Testis (tissue), 2 donors: ENCODE data around the gene IL1RAPL1.

Experiments
- CTCF ChIP-seq, 3 experiments: fragments of 450-650 bp in 2 of 3; fragments of 200-600 bp in 1 of 3; sonication (generic) in 1 of 3; IDR thresholded peaks; one replicate each; pipeline ENCODE4 v1.5.1; 2016 to 2019; ENCODE audit warnings: antibody characterized with exemption in 3 of 3, mild to moderate bottlenecking in 2 of 3, moderate library complexity in 1 of 3
- POLR2A ChIP-seq: fragments of 450-650 bp; IDR thresholded peaks from one replicate; pipeline ENCODE4 v1.6.1; 2017; ENCODE audit warnings: antibody characterized with exemption, mild to moderate bottlenecking, moderate library complexity

GRCh38 chrX:29665532-29665931, 1078.3 kb downstream of the IL1RAPL1 start:
- no peak for TF ChIP-seq CTCF (IDR thresholded peaks at IDR 0.05)
- no peak for TF ChIP-seq POLR2A
